GM12878 (cell line): ENCODE results near the gene POMT1. TPM values are rescaled to one million over a fixed set of nuclear protein-coding genes. Genes with fewer than 3 reads are reported as not detected.

ENCODE experiments used
- ATAC-seq: fragments of 200-7000 bp; cut with Tn5 transposase; 3 replicates; pipeline ENCODE4 v1.9.1; 2020; ENCODE audit warnings: mild to moderate bottlenecking, moderate library complexity
- BruUV-seq: library from RNA; stranded (reverse); fragments of 400-500 nt; replicated peaks from 2 replicates; lab custom pipeline; 2021; lab: Mats Ljungman, UMichigan
- CTCF ChIA-PET: fragments of 300-600 bp; sonication (Branson Sonifier 250); formaldehyde crosslinking; extraction: SDS; loops from one replicate; lab custom pipeline; 2021; ENCODE audit warnings: inconsistent platforms; lab: Yijun Ruan, JAX
- POLR2A ChIA-PET: fragments of 350-600 bp; formaldehyde crosslinking; extraction: SDS; loops from one replicate; lab custom pipeline; 2021; ENCODE audit warnings: inconsistent platforms; lab: Charles Lee
- RAD21 ChIA-PET: fragments of 300-600 bp; sonication (Branson Sonifier 250); formaldehyde crosslinking; loops from one replicate; lab custom pipeline; 2023; ENCODE audit warnings: antibody characterized with exemption; ENCODE audit not compliant: unreplicated experiment; lab: Charles Lee
- SMC1A ChIA-PET: fragments of 300-600 bp; sonication (Branson Sonifier 250); formaldehyde crosslinking; loops from one replicate; lab custom pipeline; 2023; ENCODE audit not compliant: unreplicated experiment, uncharacterized antibody; lab: Charles Lee
- DNase-seq: peaks from one replicate; pipeline ENCODE4 v3.0.0-alpha.2; 2011; ENCODE audit warnings: low read depth, low spot score
- FAIRE-seq: peaks from 3 replicates; lab custom pipeline; 2011; peaks lifted over from hg19 to GRCh38; lab: Jason Lieb, UNC
- H2AFZ ChIP-seq: 2 replicates; pipeline ENCODE4 v1.6.0; 2011; ENCODE audit warnings: low read depth, low read length, control low read depth; ENCODE audit not compliant: control insufficient read depth
- H3K27ac ChIP-seq: 2 replicates; pipeline ENCODE4 v1.5.1; 2011; ENCODE audit warnings: control low read depth; ENCODE audit not compliant: control insufficient read depth, insufficient read depth
- H3K27me3 ChIP-seq, 2 experiments: replicated peaks in 1 of 2; 2 replicates each; pipeline versions ENCODE4 v1.6.0 to v1.6.1; 2011; ENCODE audit warnings: low read length in 1 of 2; ENCODE audit not compliant: control insufficient read depth in 2 of 2, insufficient read depth in 2 of 2
- H3K36me3 ChIP-seq, 2 experiments: 2 replicates each; pipeline ENCODE4 v1.5.1; 2011; ENCODE audit warnings: low read length in 1 of 2; ENCODE audit not compliant: control insufficient read depth in 2 of 2, insufficient read depth in 2 of 2
- H3K4me1 ChIP-seq: 2 replicates; pipeline ENCODE4 v1.6.1; 2011; ENCODE audit warnings: mild to moderate bottlenecking, low read length, moderate library complexity, mixed read lengths; ENCODE audit not compliant: control insufficient read depth, insufficient read depth
- H3K4me2 ChIP-seq: 2 replicates; pipeline ENCODE4 v1.6.0; 2011; ENCODE audit warnings: control low read depth; ENCODE audit not compliant: control insufficient read depth, insufficient read depth
- H3K4me3 ChIP-seq: fragments of 200-600 bp; sonication (generic); 2 replicates; pipeline ENCODE4 v1.5.1; 2016
- H3K79me2 ChIP-seq: 2 replicates; pipeline ENCODE4 v1.6.0; 2011; ENCODE audit warnings: low read length; ENCODE audit not compliant: control insufficient read depth, insufficient read depth
- H3K9ac ChIP-seq: 2 replicates; pipeline ENCODE4 v1.8.0; 2011; ENCODE audit warnings: low read length, control low read depth, mixed read lengths; ENCODE audit not compliant: control insufficient read depth, insufficient read depth
- H3K9me3 ChIP-seq: replicated peaks from 3 replicates; pipeline ENCODE4 v1.5.1; 2011; ENCODE audit warnings: mild to moderate bottlenecking, low read length; ENCODE audit not compliant: control insufficient read depth, insufficient read depth
- H4K20me1 ChIP-seq: 2 replicates; pipeline ENCODE4 v1.6.0; 2011; ENCODE audit not compliant: control insufficient read depth, insufficient read depth
- EGR1 ChIP-seq, 2 experiments: IDR thresholded peaks; 1 replicate in 1 of 2; 2 replicates in 1 of 2; pipeline ENCODE4 v1.6.1; 2011 to 2012; ENCODE audit warnings: low read depth in 2 of 2, low read length in 2 of 2, borderline replicate concordance in 1 of 2, mild to moderate bottlenecking in 1 of 2, moderate library complexity in 1 of 2
- FOS ChIP-seq: IDR thresholded peaks from 3 replicates; pipeline ENCODE4 v1.6.1; 2011; ENCODE audit warnings: borderline replicate concordance; ENCODE audit not compliant: insufficient read length; ENCODE audit errors: extremely low read depth
- HDGF ChIP-seq: fragments of 450-650 bp; IDR thresholded peaks from 2 replicates; pipeline ENCODE4 v1.6.1; 2016; ENCODE audit warnings: antibody characterized with exemption
- HSF1 ChIP-seq: fragments of 150-350 bp; IDR thresholded peaks from 2 replicates; pipeline ENCODE4 v1.6.1; 2014; ENCODE audit warnings: mild to moderate bottlenecking, low read depth, low read length
- NFYA ChIP-seq: IDR thresholded peaks from 2 replicates; pipeline ENCODE4 v1.6.1; 2011; ENCODE audit warnings: low read depth, mild to moderate bottlenecking, low read length, improper control_type of control experiment, borderline replicate concordance
- PAX5 ChIP-seq: IDR thresholded peaks from 2 replicates; pipeline ENCODE4 v1.6.1; 2011; ENCODE audit warnings: low read depth, low read length, borderline replicate concordance
- RAD21 ChIP-seq: IDR thresholded peaks from 2 replicates; pipeline ENCODE4 v1.6.1; 2011; ENCODE audit warnings: mild to moderate bottlenecking, low read depth, low read length, moderate library complexity; ENCODE audit not compliant: insufficient read depth
- RCOR1 ChIP-seq: conservative IDR thresholded peaks from 2 replicates; pipeline ENCODE4 v1.6.1; 2012; ENCODE audit warnings: low read depth, low read length, improper control_type of control experiment
- SMAD5 ChIP-seq: IDR thresholded peaks from 2 replicates; pipeline ENCODE4 v1.6.1; 2016; ENCODE audit warnings: antibody characterized with exemption, low read depth
- WGBS: methylation state at CpG from one replicate; pipeline ENCODE4 v1.1.6; 2016; ENCODE audit warnings: low lambda C conversion rate; ENCODE audit not compliant: insufficient replicate concordance, insufficient coverage; ENCODE audit errors: missing lambda C conversion rate; 5-methylcytosine and 5-hydroxymethylcytosine counted together
- in situ Hi-C: fragments of 300-500 bp; cut with MboI; formaldehyde crosslinking; loops from 9 replicates; pipeline ENCODE4 v1.14.3; 2018; ENCODE audit warnings: mixed read lengths
- intact Hi-C: fragments of 100-400 bp; cut with micrococcal nuclease; formaldehyde crosslinking; loops from one replicate; pipeline ENCODE4 v1.14.2; 2022; ENCODE audit not compliant: unreplicated experiment
- polyA plus RNA-seq, 11 experiments: library from polyadenylated mRNA; depleted of rRNA in 4 of 11; unstranded in 6 of 11; stranded (reverse) in 5 of 11; fragments of >200 nt; fragmentation: Nextera tagmentation in 4 of 11; fragmentation: Illumina TruSeq in 1 of 11; extraction: Ambion mirVana in 4 of 11; extraction: Trizol in 1 of 11; gene quantifications; 1 replicate in 1 of 11; 2 replicates in 10 of 11; pipeline versions ENCODE4 v1.2.1 to v1.2.3, GENCODE V29; 2011 to 2016; ENCODE audit warnings: inconsistent platforms in 2 of 11, missing spikeins in 2 of 11, low read depth in 1 of 11
- total RNA-seq, 4 experiments: library from RNA; depleted of rRNA in 3 of 4; stranded (reverse); fragments of >200 nt in 3 of 4; fragmentation: Illumina TruSeq in 1 of 4; extraction: Trizol in 1 of 4; gene quantifications; 2 replicates each; pipeline versions ENCODE4 v1.2.1 to v1.2.3, GENCODE V29; 2013 to 2021

POMT1 gene
- total and polyA plus RNA-seq, 10 of the 15 experiments (the other 5 are each of a cell fraction or from before 2014, with no cell fraction given): 1.2 to 19.2 (median 12.6) TPM

- H3K36me3 ChIP-seq: peaks cover 13 to 23% of the 10 kb centered on the region in 2 experiments; a peak in 3 of 4 replicates
- SMC1A ChIA-PET: no interaction called here
- no TSS peak for BruUV-seq
These were observed 14.2 kb downstream of the POMT1 start for GRCh38 chr9:131516930-131517329.

More at GRCh38 chr9:131516930-131517329, 14.2 kb downstream of the POMT1 start:
- in situ Hi-C loops: no loop called here
- Histone ChIP-seq H3K27me3 (no peaks in the 10 kb centered on the region), H3K27ac (no peak overlapping the region), H3K79me2 (no peaks in the 10 kb centered on the region), H3K9me3 (no peaks in the 10 kb centered on the region), H4K20me1 (no peaks in the 10 kb centered on the region), H3K9ac (no peak overlapping the region), H3K4me3 (no peak overlapping the region), H3K4me1 (no peaks in the 10 kb centered on the region), H3K4me2 (no peak overlapping the region), H2AFZ (no peak overlapping the region)
- 90% methylated on average over 9 of the region's 9 CpGs for WGBS
- RAD21 ChIA-PET: no interaction called here
- POLR2A ChIA-PET: no interaction called here
- no peak for TF ChIP-seq EGR1 (IDR thresholded peaks at IDR 0.05; ENCODE audit: borderline replicate concordance in 1 of 2, low read depth in 2 of 2, low read length in 2 of 2)
- no peak for TF ChIP-seq NFYA
- TF ChIP-seq PAX5: no peak
- no peak for TF ChIP-seq RCOR1
- no peak for TF ChIP-seq HSF1
- TF ChIP-seq FOS: no peak
- TF ChIP-seq RAD21: no peak
- no peak for TF ChIP-seq HDGF
- TF ChIP-seq SMAD5: no peak
- intact Hi-C loops: no loop called here
- DNase-seq (no peak), FAIRE-seq (no peak), ATAC-seq (no peak)
- CTCF ChIA-PET: no interaction called here
